ENCODE measurements around the gene CAMTA1. TPM values are rescaled to one million over a fixed set of nuclear protein-coding genes. Genes with fewer than 3 reads are reported as not detected.

The CAMTA1 gene
- total RNA-seq, 1 experiment from 2014 or later: 69.5 TPM

GRCh38 chr1:7590426-7590790, 805.2 kb downstream of the CAMTA1 start:
- no peak overlapping the region for H3K4me3 ChIP-seq (replicated peaks in 1 of 2; ENCODE audit: low read depth in 1 of 2, low read length in 2 of 2)
- no peaks in the 10 kb centered on the region; the same call in 1 of the 2 replicates for H3K27me3 ChIP-seq (ENCODE audit: insufficient read depth, low read length)
- no peaks in the 10 kb centered on the region for H3K79me2 ChIP-seq (ENCODE audit: insufficient read depth, low read length)
- no peaks in the 10 kb centered on the region for H3K9me3 ChIP-seq (ENCODE audit: control insufficient read depth in 1 of 2, insufficient read depth in 1 of 2, low read depth in 1 of 2, low read length in 2 of 2)
- ChIA-PET CTCF (no interaction called here), POLR2A (no interaction called here), RAD21 (ENCODE audit: low non-redundant PET in 1 of 2, low total read pairs in 2 of 2, uncharacterized antibody in 2 of 2, unreplicated experiment in 2 of 2) (no interaction called here)
- H3K36me3 ChIP-seq (ENCODE audit: control insufficient read depth in 1 of 2, insufficient read depth in 2 of 2, low read length in 2 of 2): no peaks in the 10 kb centered on the region
- no peak for ATAC-seq
- no peaks in the 10 kb centered on the region for H4K20me1 ChIP-seq (ENCODE audit: insufficient read depth)
- intact Hi-C loops (cut with micrococcal nuclease): no loop called here
- no peaks in the 10 kb centered on the region for H3K4me1 ChIP-seq (ENCODE audit: control insufficient read depth in 1 of 2, insufficient read depth in 2 of 2, low read length in 2 of 2)
- no TSS peak for BruUV-seq (replicated peaks)
- TF ChIP-seq SIN3A (IDR thresholded peaks at IDR 0.05; ENCODE audit: low read depth): no peak
- no peak for TF ChIP-seq JUND (IDR thresholded peaks at IDR 0.05)
- H3K27ac ChIP-seq (ENCODE audit: low read depth, low read length): no peak overlapping the region
- no peaks in the 10 kb centered on the region for H3K9me2 ChIP-seq (ENCODE audit: insufficient read depth)
- no peak overlapping the region for H2AFZ ChIP-seq (ENCODE audit: low read depth, low read length, poor library complexity, severe bottlenecking)
- no peak for DNase-seq (ENCODE audit: low read depth, low spot score)
- no peak overlapping the region for H3K4me2 ChIP-seq (ENCODE audit: low read length)
- no peak overlapping the region for H3K9ac ChIP-seq (ENCODE audit: low read length)

GRCh38 chr1:7591565-7591964, 806.3 kb downstream of the CAMTA1 start:
- no peak overlapping the region for H3K9ac ChIP-seq (ENCODE audit: low read length)
- no peak overlapping the region for H3K4me3 ChIP-seq (replicated peaks in 1 of 2; ENCODE audit: low read depth in 1 of 2, low read length in 2 of 2)
- H3K4me1 ChIP-seq (ENCODE audit: control insufficient read depth in 1 of 2, insufficient read depth in 2 of 2, low read length in 2 of 2): no peaks in the 10 kb centered on the region
- no peaks in the 10 kb centered on the region for H4K20me1 ChIP-seq (ENCODE audit: insufficient read depth)
- H3K36me3 ChIP-seq (ENCODE audit: control insufficient read depth in 1 of 2, insufficient read depth in 2 of 2, low read length in 2 of 2): no peaks in the 10 kb centered on the region
- no peak overlapping the region for H3K4me2 ChIP-seq (ENCODE audit: low read length)
- ChIA-PET RAD21 (ENCODE audit: low non-redundant PET in 1 of 2, low total read pairs in 2 of 2, uncharacterized antibody in 2 of 2, unreplicated experiment in 2 of 2) (no interaction called here), CTCF (no interaction called here), POLR2A (no interaction called here)
- intact Hi-C loops (cut with micrococcal nuclease): no loop called here
- ATAC-seq (no peak), DNase-seq (ENCODE audit: low read depth, low spot score) (no peak)
- BruUV-seq (replicated peaks): no TSS peak
- no peaks in the 10 kb centered on the region for H3K9me3 ChIP-seq (ENCODE audit: control insufficient read depth in 1 of 2, insufficient read depth in 1 of 2, low read depth in 1 of 2, low read length in 2 of 2)
- no peaks in the 10 kb centered on the region for H3K79me2 ChIP-seq (ENCODE audit: insufficient read depth, low read length)
- H3K9me2 ChIP-seq (ENCODE audit: insufficient read depth): no peaks in the 10 kb centered on the region
- TF ChIP-seq CBX3 (IDR thresholded peaks at IDR 0.05; ENCODE audit: low read depth): no peak
- no peaks in the 10 kb centered on the region; the same call in 1 of the 2 replicates for H3K27me3 ChIP-seq (ENCODE audit: insufficient read depth, low read length)
- H3K27ac ChIP-seq (ENCODE audit: low read depth, low read length): no peak overlapping the region
- H2AFZ ChIP-seq (ENCODE audit: low read depth, low read length, poor library complexity, severe bottlenecking): no peak overlapping the region

- no peak overlapping the region for H3K27ac ChIP-seq (ENCODE audit: low read depth, low read length)
- no peak for TF ChIP-seq ATF3 (IDR thresholded peaks at IDR 0.05)
- TF ChIP-seq JUND (IDR thresholded peaks at IDR 0.05): no peak
Measured at GRCh38 chr1:7592120-7592798, 807.0 kb downstream of the CAMTA1 start.

More at GRCh38 chr1:7592120-7592798, 807.0 kb downstream of the CAMTA1 start:
- no peak for ATAC-seq
- no peaks in the 10 kb centered on the region for H3K9me2 ChIP-seq (ENCODE audit: insufficient read depth)
- POLR2A ChIA-PET: no interaction called here
- no peaks in the 10 kb centered on the region for H4K20me1 ChIP-seq (ENCODE audit: insufficient read depth)
- no peaks in the 10 kb centered on the region for H3K79me2 ChIP-seq (ENCODE audit: insufficient read depth, low read length)
- CTCF ChIA-PET: no interaction called here
- RAD21 ChIA-PET (ENCODE audit: low non-redundant PET in 1 of 2, low total read pairs in 2 of 2, uncharacterized antibody in 2 of 2, unreplicated experiment in 2 of 2): no interaction called here
- no peak overlapping the region for H3K4me3 ChIP-seq (replicated peaks in 1 of 2; ENCODE audit: low read depth in 1 of 2, low read length in 2 of 2)
- no peak overlapping the region for H3K4me2 ChIP-seq (ENCODE audit: low read length)
- intact Hi-C loops (cut with micrococcal nuclease): no loop called here
- no peaks in the 10 kb centered on the region for H3K4me1 ChIP-seq (ENCODE audit: control insufficient read depth in 1 of 2, insufficient read depth in 2 of 2, low read length in 2 of 2)
- H3K36me3 ChIP-seq (ENCODE audit: control insufficient read depth in 1 of 2, insufficient read depth in 2 of 2, low read length in 2 of 2): no peaks in the 10 kb centered on the region
- no peak for DNase-seq (ENCODE audit: low read depth, low spot score)
- H3K27me3 ChIP-seq (ENCODE audit: insufficient read depth, low read length): no peaks in the 10 kb centered on the region; the same call in 1 of the 2 replicates
- BruUV-seq (replicated peaks): no TSS peak
- no peak overlapping the region for H2AFZ ChIP-seq (ENCODE audit: low read depth, low read length, poor library complexity, severe bottlenecking)
- H3K9me3 ChIP-seq (ENCODE audit: control insufficient read depth in 1 of 2, insufficient read depth in 1 of 2, low read depth in 1 of 2, low read length in 2 of 2): no peaks in the 10 kb centered on the region
- H3K9ac ChIP-seq (ENCODE audit: low read length): no peak overlapping the region

All from HCT116 (cell line).